Choroid plexus epithelial cell (primary cell): ENCODE measurements around the gene ERC1.
"Not testable (repeated sequence)": the region's sequence is repeated elsewhere in the genome, so short reads cannot be mapped to it uniquely, and the experiment has no call there.

Source experiments
- DNase-seq: peaks from one replicate; pipeline ENCODE4 v3.0.0-alpha.2; 2010; ENCODE audit warnings: low read depth
- H3K4me3 ChIP-seq: 2 replicates; pipeline ENCODE4 v1.5.1; 2011; ENCODE audit warnings: low read depth, mild to moderate bottlenecking, control low read depth, low read length, moderate library complexity
- CTCF ChIP-seq: conservative IDR thresholded peaks from 2 replicates; pipeline ENCODE4 v1.5.1; 2011; ENCODE audit warnings: low read depth, mild to moderate bottlenecking, control low read depth, inconsistent platforms, low read length, moderate library complexity

Gene ERC1

DNA sequence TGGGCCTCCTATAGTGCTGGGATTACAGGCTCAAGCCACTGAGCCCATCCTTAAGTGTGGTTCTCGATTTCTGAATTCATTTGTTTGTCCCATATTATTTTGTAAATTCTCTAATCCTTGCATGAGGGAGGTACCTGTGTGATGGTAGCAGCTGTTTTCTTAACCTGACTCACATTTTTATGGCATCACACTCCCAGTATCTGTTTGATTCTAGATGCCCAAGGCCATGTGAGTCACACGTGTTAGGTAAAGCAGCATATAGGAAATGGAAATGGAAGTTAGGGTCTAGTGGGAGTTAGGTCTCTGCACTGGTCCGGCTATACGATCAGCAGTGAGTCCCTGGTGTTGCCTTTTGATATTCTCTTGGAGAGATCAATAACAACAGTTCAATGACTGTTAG, 198.1 kb downstream of the ERC1 start:
- no peak for TF ChIP-seq CTCF
- DNase-seq = no peak
- H3K4me3 ChIP-seq = no peak overlapping the region

GRCh38 chr12:1195513-1195912, 204.5 kb downstream of the ERC1 start:
- DNase-seq = no peak
- no peak overlapping the region for H3K4me3 ChIP-seq
- TF ChIP-seq CTCF = no peak

DNA sequence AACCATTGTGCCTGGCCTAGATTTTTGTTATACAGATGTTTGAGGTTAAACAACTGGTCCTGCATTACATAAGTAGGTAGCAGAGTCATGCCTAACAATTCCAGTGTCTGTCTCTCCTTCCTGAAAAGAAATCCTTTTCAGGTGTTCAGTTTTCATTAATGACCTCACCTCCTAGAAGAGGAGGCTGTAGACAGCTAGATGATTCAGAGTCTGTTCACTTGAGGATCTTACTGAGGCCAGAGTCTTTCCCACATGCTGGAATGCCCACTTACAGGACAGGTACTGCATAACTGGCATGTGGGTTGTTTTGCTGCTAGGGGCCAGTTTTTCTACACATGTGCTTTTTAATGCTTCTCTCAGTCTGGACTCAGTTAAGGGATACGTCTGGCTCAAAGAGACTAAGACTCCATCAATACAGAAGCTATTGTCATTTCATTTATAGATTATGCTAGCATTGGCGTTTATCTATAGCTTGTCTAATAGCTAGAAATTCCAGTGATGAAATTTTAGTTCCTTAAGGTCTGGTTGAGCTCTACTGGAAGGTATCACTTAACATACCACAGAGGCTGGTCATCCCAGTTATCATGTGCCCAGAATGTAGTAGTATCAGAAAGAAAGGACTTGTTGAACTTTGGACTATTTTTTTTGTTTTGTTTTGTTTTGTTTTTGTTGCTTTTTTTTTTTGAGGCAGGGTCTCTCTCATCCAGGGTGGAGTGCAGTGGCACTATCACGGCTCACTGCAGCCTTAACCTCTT, 206.4 kb downstream of the ERC1 start:
- no peak for TF ChIP-seq CTCF
- no peak overlapping the region for H3K4me3 ChIP-seq
- DNase-seq = peak; percentile 29

GRCh38 chr12:1198854-1199253, 207.8 kb downstream of the ERC1 start:
- not testable (repeated sequence) for H3K4me3 ChIP-seq, DNase-seq

DNA sequence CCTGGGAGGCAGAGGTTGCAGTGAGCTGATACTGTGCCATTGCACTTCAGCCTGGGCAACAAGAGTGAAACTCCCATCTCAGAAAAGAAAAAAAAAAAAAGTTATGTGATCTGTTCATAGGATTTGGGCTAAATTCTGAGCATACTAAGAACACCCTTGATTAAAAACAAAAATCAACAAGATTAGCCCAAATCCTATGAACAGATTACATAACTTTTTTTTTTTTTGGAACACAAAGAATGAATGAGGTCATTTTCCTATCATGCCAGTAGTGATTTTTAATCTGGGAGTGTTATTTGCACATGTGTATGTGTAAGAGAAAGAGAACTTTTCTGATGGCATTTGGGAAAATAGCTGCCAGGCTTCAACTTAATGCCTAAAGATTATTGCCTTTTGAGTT, 208.7 kb downstream of the ERC1 start:
- no peak overlapping the region for H3K4me3 ChIP-seq
- TF ChIP-seq CTCF = no peak
- DNase-seq = no peak

- DNase-seq = no peak
- H3K4me3 ChIP-seq = no peak overlapping the region
- no peak for TF ChIP-seq CTCF
Observed at GRCh38 chr12:1201030-1201429, 210.0 kb downstream of the ERC1 start.

GRCh38 chr12:1201886-1202285, 210.9 kb downstream of the ERC1 start:
- H3K4me3 ChIP-seq = no peak overlapping the region

More at GRCh38 chr12:1201886-1202285, 210.9 kb downstream of the ERC1 start:
- DNase-seq = no peak
- TF ChIP-seq CTCF = no peak
